ENCODE results near the gene DSC1. TPM values are rescaled to one million over a fixed set of nuclear protein-coding genes. Genes with fewer than 3 reads are reported as not detected.

DSC1 gene
- total RNA-seq, 1 experiment from 2014 or later = not detected

DNA sequence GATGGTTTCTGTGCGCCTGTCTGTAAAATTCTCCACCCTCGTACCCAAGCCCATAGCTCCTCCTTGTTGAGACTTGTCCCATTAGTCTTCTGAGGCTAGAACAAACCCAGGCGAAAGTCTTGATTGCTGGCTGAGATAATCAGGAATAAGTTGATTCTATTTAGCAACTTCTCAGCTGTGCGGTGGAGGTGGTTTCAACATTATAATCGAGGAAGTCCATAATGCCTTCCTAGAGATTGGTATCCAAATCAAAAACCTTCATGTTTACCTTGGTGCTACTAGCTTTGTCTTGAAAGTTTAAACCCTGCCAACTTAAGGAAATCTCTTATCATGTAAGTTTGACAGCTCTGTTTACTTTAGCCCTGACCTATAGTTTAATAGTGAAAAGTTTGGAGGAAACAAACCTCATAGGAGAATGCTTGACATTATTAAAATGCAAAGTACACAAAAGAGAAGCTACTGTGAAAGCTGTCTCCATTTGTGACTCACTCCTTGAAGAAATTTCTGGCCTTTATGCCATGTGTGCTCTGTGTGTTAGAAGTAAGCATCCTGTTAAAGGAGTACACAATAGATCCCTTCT is 36.6 kb upstream of the DSC1 start:
- Histone ChIP-seq H3K27ac (ENCODE audit: low read length) (peak overlapping the region; percentile 69), H3K4me3 (ENCODE audit: low read length) (no peak overlapping the region), H3K36me3 (ENCODE audit: low read depth, low read length) (no peaks in the 10 kb centered on the region), H3K4me2 (ENCODE audit: low read length) (peak overlapping the region; percentile 58), H3F3A (ENCODE audit: low read length, unreplicated experiment) (no peaks in the 10 kb centered on the region), H3K9me2 (replicated peaks; ENCODE audit: low read length) (no peaks in the 10 kb centered on the region), H2AFZ (ENCODE audit: low read length) (no peak overlapping the region), H3K4me1 (ENCODE audit: insufficient read depth, low read length) (peaks cover 27% of the 10 kb centered on the region), H3K9me3 (ENCODE audit: low read length) (no peaks in the 10 kb centered on the region), H4K20me1 (ENCODE audit: low read length) (no peaks in the 10 kb centered on the region), H3K27me3 (ENCODE audit: low read length) (no peaks in the 10 kb centered on the region), H3K9ac (ENCODE audit: low read length) (no peak overlapping the region), H3K79me2 (ENCODE audit: low read length) (no peaks in the 10 kb centered on the region)
- DNase-seq = peak; percentile 73
- no TSS peak for BruUV-seq (replicated peaks)
- POLR2A ChIA-PET (ENCODE audit: unreplicated experiment) = no interaction called here
- CTCF ChIA-PET = interaction anchor here (0.6 kb wide), 1 partner anchor 99 kb away, joined by 3 read pairs; no protein-coding TSS in a partner anchor
- ATAC-seq = peak; percentile 96
- TF ChIP-seq EZH2phosphoT487 (IDR thresholded peaks at IDR 0.05; ENCODE audit: borderline replicate concordance, low read length) (no peak), EZH2 (IDR thresholded peaks at IDR 0.05; ENCODE audit: low read length, unreplicated experiment) (no peak)
- TF ChIP-seq, protein P1, sequence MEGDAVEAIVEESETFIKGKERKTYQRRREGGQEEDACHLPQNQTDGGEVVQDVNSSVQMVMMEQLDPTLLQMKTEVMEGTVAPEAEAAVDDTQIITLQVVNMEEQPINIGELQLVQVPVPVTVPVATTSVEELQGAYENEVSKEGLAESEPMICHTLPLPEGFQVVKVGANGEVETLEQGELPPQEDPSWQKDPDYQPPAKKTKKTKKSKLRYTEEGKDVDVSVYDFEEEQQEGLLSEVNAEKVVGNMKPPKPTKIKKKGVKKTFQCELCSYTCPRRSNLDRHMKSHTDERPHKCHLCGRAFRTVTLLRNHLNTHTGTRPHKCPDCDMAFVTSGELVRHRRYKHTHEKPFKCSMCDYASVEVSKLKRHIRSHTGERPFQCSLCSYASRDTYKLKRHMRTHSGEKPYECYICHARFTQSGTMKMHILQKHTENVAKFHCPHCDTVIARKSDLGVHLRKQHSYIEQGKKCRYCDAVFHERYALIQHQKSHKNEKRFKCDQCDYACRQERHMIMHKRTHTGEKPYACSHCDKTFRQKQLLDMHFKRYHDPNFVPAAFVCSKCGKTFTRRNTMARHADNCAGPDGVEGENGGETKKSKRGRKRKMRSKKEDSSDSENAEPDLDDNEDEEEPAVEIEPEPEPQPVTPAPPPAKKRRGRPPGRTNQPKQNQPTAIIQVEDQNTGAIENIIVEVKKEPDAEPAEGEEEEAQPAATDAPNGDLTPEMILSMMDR (conservative IDR thresholded peaks at IDR 0.05; ENCODE audit: low read depth, low read length) = no peak
- intact Hi-C loops (cut with micrococcal nuclease) = loop anchor here (2.0 to 5.0 kb wide), 3 partner anchors 14 to 96 kb away; partner anchors contain the start of gene DSC2

DNA sequence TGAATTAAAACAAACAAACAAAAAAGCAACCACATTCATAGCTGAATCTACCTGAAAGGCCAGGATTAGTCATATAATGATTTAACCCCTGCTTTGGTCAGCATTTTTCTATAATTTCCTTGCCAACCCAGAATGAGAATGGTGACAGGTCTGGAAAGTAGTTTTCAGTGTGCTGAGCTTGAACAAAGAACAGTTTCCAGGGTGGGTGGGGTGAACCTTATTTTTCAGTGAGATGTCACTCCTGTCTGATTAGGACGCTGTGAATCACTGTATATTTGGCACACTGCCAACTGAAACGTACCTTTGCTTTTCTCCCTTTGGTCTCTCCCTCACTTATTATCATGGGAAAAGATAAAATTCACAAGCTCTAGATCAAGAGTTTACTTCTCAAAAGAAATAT is 35.0 kb upstream of the DSC1 start:
- no peaks in the 10 kb centered on the region for H3F3A ChIP-seq (ENCODE audit: low read length, unreplicated experiment)
- no peak overlapping the region for H3K4me3 ChIP-seq (ENCODE audit: low read length)
- intact Hi-C loops (cut with micrococcal nuclease) = loop anchor here (2.0 to 5.0 kb wide), 3 partner anchors 13 to 95 kb away; partner anchors contain the start of gene DSC2
- ChIA-PET CTCF (no interaction called here), POLR2A (ENCODE audit: unreplicated experiment) (interaction anchor here (1.2 kb wide), 1 partner anchor 98 kb away, joined by 3 read pairs; no protein-coding TSS in a partner anchor)
- TF ChIP-seq, protein P1 (conservative IDR thresholded peaks at IDR 0.05; ENCODE audit: low read depth, low read length) = no peak
- no peak for TF ChIP-seq EZH2 (IDR thresholded peaks at IDR 0.05; ENCODE audit: low read length, unreplicated experiment)
- TF ChIP-seq EZH2phosphoT487 (IDR thresholded peaks at IDR 0.05; ENCODE audit: borderline replicate concordance, low read length) = no peak
- DNase-seq (peak; percentile 34), ATAC-seq (no peak; the same call in 1 of the 2 replicates)
- no peaks in the 10 kb centered on the region for H3K27me3 ChIP-seq (ENCODE audit: low read length)
- H3K79me2 ChIP-seq (ENCODE audit: low read length) = no peaks in the 10 kb centered on the region
- H3K4me1 ChIP-seq (ENCODE audit: insufficient read depth, low read length) = peaks cover 27% of the 10 kb centered on the region
- no peaks in the 10 kb centered on the region for H3K9me3 ChIP-seq (ENCODE audit: low read length)
- no peak overlapping the region for H2AFZ ChIP-seq (ENCODE audit: low read length)
- no peak overlapping the region for H3K9ac ChIP-seq (ENCODE audit: low read length)
- H3K9me2 ChIP-seq (replicated peaks; ENCODE audit: low read length) = no peaks in the 10 kb centered on the region
- peak overlapping the region; percentile 39 for H3K4me2 ChIP-seq (ENCODE audit: low read length)
- H3K36me3 ChIP-seq (ENCODE audit: low read depth, low read length) = no peaks in the 10 kb centered on the region
- H3K27ac ChIP-seq (ENCODE audit: low read length) = peak overlapping the region; percentile 23; the same call in 1 of the 2 replicates
- H4K20me1 ChIP-seq (ENCODE audit: low read length) = no peaks in the 10 kb centered on the region
- no TSS peak for BruUV-seq (replicated peaks)

DNA sequence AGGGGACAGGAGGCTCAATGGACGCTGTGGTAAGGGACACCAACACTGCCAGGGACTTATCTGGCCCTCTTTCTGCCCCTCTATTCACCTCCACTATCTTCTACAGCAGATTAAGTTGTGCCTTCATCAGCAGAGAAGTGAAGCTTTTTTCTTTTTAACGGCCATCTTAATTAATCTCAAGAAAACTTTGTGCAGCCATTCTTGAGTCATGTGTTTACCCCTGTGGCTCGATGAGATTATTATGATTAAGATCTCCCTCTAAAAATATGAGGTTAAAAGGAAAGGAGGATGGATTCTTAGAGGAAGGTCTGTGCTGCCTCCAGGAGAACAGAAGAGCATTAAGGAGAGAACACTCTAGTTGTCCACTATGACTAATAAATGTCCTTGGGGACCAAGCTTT is 32.4 kb upstream of the DSC1 start:
- BruUV-seq (replicated peaks) = no TSS peak
- ATAC-seq (no peak), DNase-seq (no peak)
- POLR2A ChIA-PET (ENCODE audit: unreplicated experiment) = no interaction called here
- H3K9me3 ChIP-seq (ENCODE audit: low read length) = no peaks in the 10 kb centered on the region
- H3K9me2 ChIP-seq (replicated peaks; ENCODE audit: low read length) = no peaks in the 10 kb centered on the region
- H3K36me3 ChIP-seq (ENCODE audit: low read depth, low read length) = no peaks in the 10 kb centered on the region
- CTCF ChIA-PET = no interaction called here
- H3K4me3 ChIP-seq (ENCODE audit: low read length) = no peak overlapping the region
- TF ChIP-seq EZH2phosphoT487 (IDR thresholded peaks at IDR 0.05; ENCODE audit: borderline replicate concordance, low read length) = no peak
- TF ChIP-seq, protein P1 (conservative IDR thresholded peaks at IDR 0.05; ENCODE audit: low read depth, low read length) = no peak
- TF ChIP-seq EZH2 (IDR thresholded peaks at IDR 0.05; ENCODE audit: low read length, unreplicated experiment) = no peak
- H3K27ac ChIP-seq (ENCODE audit: low read length) = no peak overlapping the region
- H3K27me3 ChIP-seq (ENCODE audit: low read length) = no peaks in the 10 kb centered on the region
- intact Hi-C loops (cut with micrococcal nuclease) = loop anchor here (5.0 kb wide), 1 partner anchor 38 kb away; no protein-coding TSS in a partner anchor
- no peaks in the 10 kb centered on the region for H3F3A ChIP-seq (ENCODE audit: low read length, unreplicated experiment)
- no peaks in the 10 kb centered on the region for H3K79me2 ChIP-seq (ENCODE audit: low read length)
- peaks cover 33% of the 10 kb centered on the region for H3K4me1 ChIP-seq (ENCODE audit: insufficient read depth, low read length)
- no peak overlapping the region for H2AFZ ChIP-seq (ENCODE audit: low read length)
- no peak overlapping the region for H3K9ac ChIP-seq (ENCODE audit: low read length)
- no peaks in the 10 kb centered on the region for H4K20me1 ChIP-seq (ENCODE audit: low read length)
- H3K4me2 ChIP-seq (ENCODE audit: low read length) = no peak overlapping the region
